ENCODE measurements around the gene NLRP6.
"Not testable (repeated sequence)": the region's sequence is repeated elsewhere in the genome, so short reads cannot be mapped to it uniquely, and the experiment has no call there.

NLRP6 gene

DNA sequence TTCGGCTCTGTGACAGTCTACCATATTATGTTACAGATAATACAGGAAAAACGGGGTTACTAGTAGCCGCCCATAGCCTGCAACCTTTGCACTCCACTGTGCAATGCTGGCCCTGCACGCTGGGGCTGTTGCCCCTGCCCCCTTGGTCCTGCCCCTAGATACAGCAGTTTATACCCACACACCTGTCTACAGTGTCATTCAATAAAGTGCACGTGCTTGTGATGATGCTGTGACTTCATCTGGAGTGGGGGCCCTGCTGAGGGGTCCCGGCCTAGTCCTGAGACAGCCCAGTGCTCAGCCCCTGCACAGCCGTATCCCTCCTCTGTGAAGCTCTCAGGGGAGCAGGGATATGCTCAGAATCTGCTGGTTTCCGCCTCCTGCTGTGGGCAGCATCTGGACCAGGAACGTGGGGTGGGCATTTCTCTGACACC lies 36.9 kb downstream of the NLRP6 start:
- Histone ChIP-seq H3K27me3 (ENCODE audit: low read depth, low read length) (0 out of 2 replicates have a peak, but pooled peaks cover 3% of the 10 kb centered on the region), H2AFZ (ENCODE audit: low read depth, low read length) (no peak overlapping the region), H3K9ac (ENCODE audit: low read length) (no peak overlapping the region), H3K9me3 (ENCODE audit: insufficient read depth, low read length) (no peaks in the 10 kb centered on the region), H3K4me3 (ENCODE audit: low read length) (no peak overlapping the region), H3K4me1 (ENCODE audit: low read length) (peaks cover 8% of the 10 kb centered on the region), H4K20me1 (ENCODE audit: insufficient read depth, low read length) (no peaks in the 10 kb centered on the region), H3K27ac (ENCODE audit: low read length) (no peak overlapping the region), H3K79me2 (ENCODE audit: low read length) (no peaks in the 10 kb centered on the region), H3K4me2 (ENCODE audit: low read length) (no peak overlapping the region), H3K36me3 (replicated peaks; ENCODE audit: low read depth, low read length) (no peaks in the 10 kb centered on the region)
- no peak for TF ChIP-seq EZH2phosphoT487 (IDR thresholded peaks at IDR 0.05; ENCODE audit: low read depth)
- TF ChIP-seq, protein P1, sequence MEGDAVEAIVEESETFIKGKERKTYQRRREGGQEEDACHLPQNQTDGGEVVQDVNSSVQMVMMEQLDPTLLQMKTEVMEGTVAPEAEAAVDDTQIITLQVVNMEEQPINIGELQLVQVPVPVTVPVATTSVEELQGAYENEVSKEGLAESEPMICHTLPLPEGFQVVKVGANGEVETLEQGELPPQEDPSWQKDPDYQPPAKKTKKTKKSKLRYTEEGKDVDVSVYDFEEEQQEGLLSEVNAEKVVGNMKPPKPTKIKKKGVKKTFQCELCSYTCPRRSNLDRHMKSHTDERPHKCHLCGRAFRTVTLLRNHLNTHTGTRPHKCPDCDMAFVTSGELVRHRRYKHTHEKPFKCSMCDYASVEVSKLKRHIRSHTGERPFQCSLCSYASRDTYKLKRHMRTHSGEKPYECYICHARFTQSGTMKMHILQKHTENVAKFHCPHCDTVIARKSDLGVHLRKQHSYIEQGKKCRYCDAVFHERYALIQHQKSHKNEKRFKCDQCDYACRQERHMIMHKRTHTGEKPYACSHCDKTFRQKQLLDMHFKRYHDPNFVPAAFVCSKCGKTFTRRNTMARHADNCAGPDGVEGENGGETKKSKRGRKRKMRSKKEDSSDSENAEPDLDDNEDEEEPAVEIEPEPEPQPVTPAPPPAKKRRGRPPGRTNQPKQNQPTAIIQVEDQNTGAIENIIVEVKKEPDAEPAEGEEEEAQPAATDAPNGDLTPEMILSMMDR (IDR thresholded peaks at IDR 0.05; ENCODE audit: low read depth, low read length) = no peak

DNA sequence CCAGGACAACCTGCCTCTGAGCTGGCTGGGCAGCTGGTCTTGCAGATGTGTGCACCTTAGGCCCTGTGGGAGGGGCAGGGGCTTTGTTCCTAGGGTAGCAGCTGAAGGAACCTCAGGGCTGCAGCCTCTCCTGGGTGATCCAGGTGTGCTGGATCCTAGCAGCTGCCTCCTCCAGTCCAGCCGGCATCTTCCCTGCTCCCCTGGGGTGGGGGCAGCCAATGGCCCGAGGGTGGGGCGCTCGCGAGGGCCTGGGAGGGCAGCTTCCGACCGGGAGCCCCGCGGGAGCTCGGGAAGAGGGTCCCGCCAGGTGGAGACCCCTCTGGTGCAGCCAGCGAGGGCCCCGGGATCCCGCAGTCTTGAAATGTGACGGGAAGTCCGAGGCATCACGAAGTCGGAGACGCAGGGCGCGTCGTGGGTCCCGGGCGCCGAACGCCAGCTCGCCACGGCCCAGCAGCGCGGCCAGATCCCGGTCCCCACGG lies 37.3 kb downstream of the NLRP6 start:
- no peak overlapping the region for H3K4me3 ChIP-seq (ENCODE audit: low read length)
- no peak overlapping the region for H3K9ac ChIP-seq (ENCODE audit: low read length)
- no peak overlapping the region for H3K27ac ChIP-seq (ENCODE audit: low read length)
- H3K36me3 ChIP-seq (replicated peaks; ENCODE audit: low read depth, low read length) = no peaks in the 10 kb centered on the region
- H3K4me1 ChIP-seq (ENCODE audit: low read length) = peaks cover 8% of the 10 kb centered on the region
- no peaks in the 10 kb centered on the region for H3K79me2 ChIP-seq (ENCODE audit: low read length)
- TF ChIP-seq, protein P1 (IDR thresholded peaks at IDR 0.05; ENCODE audit: low read depth, low read length) = no peak
- TF ChIP-seq EZH2phosphoT487 (IDR thresholded peaks at IDR 0.05; ENCODE audit: low read depth) = no peak
- H4K20me1 ChIP-seq (ENCODE audit: insufficient read depth, low read length) = no peaks in the 10 kb centered on the region
- H3K4me2 ChIP-seq (ENCODE audit: low read length) = no peak overlapping the region
- 0 out of 2 replicates have a peak, but pooled peaks cover 3% of the 10 kb centered on the region for H3K27me3 ChIP-seq (ENCODE audit: low read depth, low read length)
- no peaks in the 10 kb centered on the region for H3K9me3 ChIP-seq (ENCODE audit: insufficient read depth, low read length)
- H2AFZ ChIP-seq (ENCODE audit: low read depth, low read length) = no peak overlapping the region

DNA sequence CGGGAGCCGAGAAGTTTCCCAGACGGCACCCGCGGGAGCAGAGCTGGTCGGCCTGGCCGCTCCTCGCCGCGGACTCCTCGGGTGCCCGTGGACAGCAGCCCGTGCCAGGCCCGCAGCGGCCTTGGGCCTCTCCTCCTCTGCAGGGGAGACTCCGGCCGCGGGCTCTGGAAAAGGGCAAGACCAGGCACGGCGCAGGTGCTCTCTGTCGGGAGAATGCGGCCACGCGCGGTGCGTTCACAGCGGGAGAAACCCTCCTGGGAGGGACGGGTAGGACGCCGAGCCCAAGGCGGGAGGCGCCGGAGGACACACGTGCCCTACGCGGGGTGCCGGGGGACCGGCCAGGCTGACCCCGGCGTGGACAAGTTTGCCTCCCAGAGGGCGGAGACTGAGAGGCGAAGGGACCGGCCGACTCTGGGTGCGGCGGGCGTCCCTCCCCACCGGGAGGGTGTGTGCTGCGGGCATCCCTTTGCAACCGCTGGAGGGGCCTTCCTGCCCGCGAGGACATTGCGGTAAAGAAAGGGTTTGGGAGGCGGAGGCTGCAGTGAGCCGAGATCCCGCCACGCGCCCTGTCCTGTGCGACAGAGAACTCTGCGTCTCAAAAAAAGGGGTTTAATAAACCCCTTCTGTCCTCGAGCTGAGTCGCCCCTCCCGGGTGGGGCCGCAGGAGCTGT lies 38.0 kb downstream of the NLRP6 start:
- no peaks in the 10 kb centered on the region for H3K9me3 ChIP-seq (ENCODE audit: insufficient read depth, low read length)
- H2AFZ ChIP-seq (ENCODE audit: low read depth, low read length) = no peak overlapping the region
- no peak overlapping the region for H3K4me3 ChIP-seq (ENCODE audit: low read length)
- no peaks in the 10 kb centered on the region for H3K36me3 ChIP-seq (replicated peaks; ENCODE audit: low read depth, low read length)
- no peaks in the 10 kb centered on the region for H4K20me1 ChIP-seq (ENCODE audit: insufficient read depth, low read length)
- H3K27ac ChIP-seq (ENCODE audit: low read length) = no peak overlapping the region
- TF ChIP-seq EZH2phosphoT487 (IDR thresholded peaks at IDR 0.05; ENCODE audit: low read depth) = no peak
- TF ChIP-seq, protein P1 (IDR thresholded peaks at IDR 0.05; ENCODE audit: low read depth, low read length) = no peak
- H3K9ac ChIP-seq (ENCODE audit: low read length) = no peak overlapping the region
- H3K79me2 ChIP-seq (ENCODE audit: low read length) = no peaks in the 10 kb centered on the region
- H3K4me2 ChIP-seq (ENCODE audit: low read length) = no peak overlapping the region
- H3K27me3 ChIP-seq (ENCODE audit: low read depth, low read length) = 0 out of 2 replicates have a peak, but pooled peaks cover 3% of the 10 kb centered on the region
- peaks cover 8% of the 10 kb centered on the region for H3K4me1 ChIP-seq (ENCODE audit: low read length)

DNA sequence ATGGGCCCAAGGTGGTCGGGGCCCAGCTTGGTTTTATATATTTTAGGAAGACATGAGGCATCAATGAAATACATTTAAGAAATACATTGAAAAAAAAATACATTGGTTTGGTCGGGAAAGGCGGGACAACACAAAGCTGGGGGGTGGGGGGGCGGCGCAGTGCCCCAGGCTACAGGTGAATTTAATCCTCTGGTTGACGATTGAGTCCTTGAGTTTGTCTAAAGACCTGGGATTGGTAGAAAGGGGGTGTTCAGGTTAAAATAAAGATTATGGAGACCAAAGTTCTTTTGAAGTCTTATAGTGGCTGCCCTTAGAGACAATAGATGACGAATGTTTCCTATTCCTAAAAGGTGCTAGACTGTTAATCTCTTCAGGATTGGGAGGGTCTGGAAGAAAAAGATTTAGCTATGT lies 38.7 kb downstream of the NLRP6 start:
- H3K27me3 ChIP-seq (ENCODE audit: low read depth, low read length) = 0 out of 2 replicates have a peak, but pooled peaks cover 3% of the 10 kb centered on the region
- no peaks in the 10 kb centered on the region for H3K36me3 ChIP-seq (replicated peaks; ENCODE audit: low read depth, low read length)
- no peak overlapping the region for H2AFZ ChIP-seq (ENCODE audit: low read depth, low read length)
- H3K27ac ChIP-seq (ENCODE audit: low read length) = no peak overlapping the region
- no peaks in the 10 kb centered on the region for H4K20me1 ChIP-seq (ENCODE audit: insufficient read depth, low read length)
- H3K9ac ChIP-seq (ENCODE audit: low read length) = no peak overlapping the region
- H3K79me2 ChIP-seq (ENCODE audit: low read length) = no peaks in the 10 kb centered on the region
- no peak overlapping the region for H3K4me2 ChIP-seq (ENCODE audit: low read length)
- H3K4me3 ChIP-seq (ENCODE audit: low read length) = no peak overlapping the region
- no peaks in the 10 kb centered on the region for H3K9me3 ChIP-seq (ENCODE audit: insufficient read depth, low read length)
- no peak for TF ChIP-seq EZH2phosphoT487 (IDR thresholded peaks at IDR 0.05; ENCODE audit: low read depth)
- TF ChIP-seq, protein P1 (IDR thresholded peaks at IDR 0.05; ENCODE audit: low read depth, low read length) = no peak
- H3K4me1 ChIP-seq (ENCODE audit: low read length) = peaks cover 4% of the 10 kb centered on the region

DNA sequence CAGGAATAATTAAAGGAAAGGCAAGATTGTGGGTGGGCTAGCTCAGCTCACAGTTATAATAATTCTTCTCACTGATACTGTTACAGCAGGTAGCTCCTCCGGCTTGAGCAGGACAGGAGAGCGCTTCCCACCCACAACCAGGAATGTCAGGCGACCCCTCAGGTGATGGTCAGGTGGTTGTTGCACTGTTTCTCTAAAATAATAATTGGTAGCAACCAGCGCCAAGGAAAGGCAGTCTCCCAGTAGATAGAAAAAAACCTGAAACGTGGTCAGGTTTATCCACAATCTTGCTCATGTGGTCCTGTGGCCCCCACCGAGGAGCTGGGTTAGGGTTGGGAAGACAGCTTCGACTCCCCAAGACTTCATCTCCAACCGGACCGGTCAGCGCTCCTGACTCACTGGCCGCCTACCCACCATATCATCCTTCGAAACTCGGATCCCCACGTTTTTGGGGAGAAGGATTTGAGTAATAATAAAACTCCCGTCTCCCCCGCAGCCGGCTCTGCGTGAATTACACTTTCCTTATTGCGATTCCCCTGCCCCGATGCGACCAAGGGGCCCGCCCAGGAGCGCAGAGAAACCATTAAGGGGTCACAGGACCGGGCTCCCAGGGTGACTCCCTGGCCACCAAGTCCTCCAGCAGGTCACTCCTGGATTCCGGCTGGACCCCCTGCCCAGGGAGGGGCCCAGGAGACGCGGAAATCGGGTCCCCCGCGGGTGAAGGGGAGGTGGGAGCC lies 39.6 kb downstream of the NLRP6 start:
- not testable (repeated sequence) for H3K79me2 ChIP-seq (ENCODE audit: low read length); H2AFZ ChIP-seq (ENCODE audit: low read depth, low read length); H3K9ac ChIP-seq (ENCODE audit: low read length); H3K4me1 ChIP-seq (ENCODE audit: low read length); H3K9me3 ChIP-seq (ENCODE audit: insufficient read depth, low read length); H4K20me1 ChIP-seq (ENCODE audit: insufficient read depth, low read length); H3K36me3 ChIP-seq (replicated peaks; ENCODE audit: low read depth, low read length); H3K27ac ChIP-seq (ENCODE audit: low read length); H3K27me3 ChIP-seq (ENCODE audit: low read depth, low read length)
- Histone ChIP-seq H3K4me3 (ENCODE audit: low read length) (peak overlapping the region; percentile 47; the same call in 1 of the 2 replicates), H3K4me2 (ENCODE audit: low read length) (peak overlapping the region; percentile 32; the same call in 1 of the 2 replicates)

Measured in OCI-LY3 (cell line).